ENCODE results near the gene AMDHD2. TPM values are rescaled to one million over a fixed set of nuclear protein-coding genes. Genes with fewer than 3 reads are reported as not detected.
A peak's percentile ranks its signal among the peaks of the same experiment; 100 is the strongest.

Gene AMDHD2
- total and polyA plus RNA-seq, 2 donors = 22.1 to 33.2 TPM

GRCh38 chr16:2480948-2481347, 39.2 kb upstream of the AMDHD2 start:
- H3K4me1 ChIP-seq (ENCODE audit: control insufficient read depth in 2 of 2, insufficient read depth in 2 of 2, low read length in 2 of 2) = peaks cover under 1 to 18% of the 10 kb centered on the region in 2 donors
- WGBS = 94% methylated on average over 12 of the region's 12 CpGs

GRCh38 chr16:2481676-2482075, 38.5 kb upstream of the AMDHD2 start:
- H3K27me3 ChIP-seq (ENCODE audit: control insufficient read depth in 2 of 2, insufficient read depth in 1 of 2, low read length in 1 of 2) = peaks cover under 1% of the 10 kb centered on the region in 2 donors
- 96% methylated on average over 7 of the region's 7 CpGs for WGBS
- DNase-seq (ENCODE audit: low read depth in 6 of 9, low spot score in 9 of 9) = no peak
- no peaks in the 10 kb centered on the region for H3K9me3 ChIP-seq (ENCODE audit: control insufficient read depth in 2 of 2, insufficient read depth in 1 of 2, low read length in 1 of 2)
- peaks cover 0 to 12% of the 10 kb centered on the region in 2 donors for H3K4me1 ChIP-seq (ENCODE audit: control insufficient read depth in 2 of 2, insufficient read depth in 2 of 2, low read length in 2 of 2)
- no peak overlapping the region for H3K4me3 ChIP-seq (ENCODE audit: low read length in 2 of 2)
- no peaks in the 10 kb centered on the region for H3K36me3 ChIP-seq (ENCODE audit: control insufficient read depth in 2 of 2, insufficient read depth in 2 of 2, low read length in 1 of 2)
- no peak overlapping the region for H3K27ac ChIP-seq (ENCODE audit: low read depth in 1 of 2, low read length in 1 of 2)

More at GRCh38 chr16:2480948-2481347, 39.2 kb upstream of the AMDHD2 start:
- H3K27ac ChIP-seq (ENCODE audit: low read depth in 1 of 2, low read length in 1 of 2) = no peak overlapping the region
- no peak overlapping the region for H3K4me3 ChIP-seq (ENCODE audit: low read length in 2 of 2)
- H3K9me3 ChIP-seq (ENCODE audit: control insufficient read depth in 2 of 2, insufficient read depth in 1 of 2, low read length in 1 of 2) = no peaks in the 10 kb centered on the region
- DNase-seq (ENCODE audit: low read depth in 6 of 9, low spot score in 9 of 9) = no peak
- H3K36me3 ChIP-seq (ENCODE audit: control insufficient read depth in 2 of 2, insufficient read depth in 2 of 2, low read length in 1 of 2) = no peaks in the 10 kb centered on the region
- peaks cover 7 to 8% of the 10 kb centered on the region in 2 donors for H3K27me3 ChIP-seq (ENCODE audit: control insufficient read depth in 2 of 2, insufficient read depth in 1 of 2, low read length in 1 of 2)

- Histone ChIP-seq H3K27ac (ENCODE audit: low read depth in 1 of 2, low read length in 1 of 2) (no peak overlapping the region), H3K27me3 (ENCODE audit: control insufficient read depth in 2 of 2, insufficient read depth in 1 of 2, low read length in 1 of 2) (no peaks in the 10 kb centered on the region), H3K4me3 (ENCODE audit: low read length in 2 of 2) (no peak overlapping the region), H3K36me3 (ENCODE audit: control insufficient read depth in 2 of 2, insufficient read depth in 2 of 2, low read length in 1 of 2) (no peaks in the 10 kb centered on the region), H3K9me3 (ENCODE audit: control insufficient read depth in 2 of 2, insufficient read depth in 1 of 2, low read length in 1 of 2) (no peaks in the 10 kb centered on the region), H3K4me1 (ENCODE audit: control insufficient read depth in 2 of 2, insufficient read depth in 2 of 2, low read length in 2 of 2) (peaks cover 0 to 18% of the 10 kb centered on the region in 2 donors)
- 92% methylated on average over 13 of the region's 13 CpGs for WGBS
- no peak for DNase-seq (ENCODE audit: low read depth in 6 of 9, low spot score in 9 of 9)
Observed at GRCh38 chr16:2482249-2482648, 37.9 kb upstream of the AMDHD2 start.

GRCh38 chr16:2482708-2483534, 37.2 kb upstream of the AMDHD2 start:
- Histone ChIP-seq H3K4me1 (ENCODE audit: control insufficient read depth in 2 of 2, insufficient read depth in 2 of 2, low read length in 2 of 2) (peaks cover 4 to 24% of the 10 kb centered on the region in 2 donors), H3K36me3 (ENCODE audit: control insufficient read depth in 2 of 2, insufficient read depth in 2 of 2, low read length in 1 of 2) (no peaks in the 10 kb centered on the region), H3K27me3 (ENCODE audit: control insufficient read depth in 2 of 2, insufficient read depth in 1 of 2, low read length in 1 of 2) (peaks cover 0 to 4% of the 10 kb centered on the region in 2 donors), H3K4me3 (ENCODE audit: low read length in 2 of 2) (no peak overlapping the region), H3K9me3 (ENCODE audit: control insufficient read depth in 2 of 2, insufficient read depth in 1 of 2, low read length in 1 of 2) (no peaks in the 10 kb centered on the region), H3K27ac (ENCODE audit: low read depth in 1 of 2, low read length in 1 of 2) (no peak overlapping the region)
- WGBS = 79% methylated on average over 32 of the region's 32 CpGs
- DNase-seq (ENCODE audit: low read depth in 6 of 9, low spot score in 9 of 9) = no peak

GRCh38 chr16:2483939-2484897, 36.0 kb upstream of the AMDHD2 start:
- Histone ChIP-seq H3K4me1 (ENCODE audit: control insufficient read depth in 2 of 2, insufficient read depth in 2 of 2, low read length in 2 of 2) (peaks cover 6 to 28% of the 10 kb centered on the region in 2 donors), H3K4me3 (ENCODE audit: low read length in 2 of 2) (no peak overlapping the region), H3K9me3 (ENCODE audit: control insufficient read depth in 2 of 2, insufficient read depth in 1 of 2, low read length in 1 of 2) (no peaks in the 10 kb centered on the region), H3K27me3 (ENCODE audit: control insufficient read depth in 2 of 2, insufficient read depth in 1 of 2, low read length in 1 of 2) (peaks cover 0 to 5% of the 10 kb centered on the region in 2 donors), H3K27ac (ENCODE audit: low read depth in 1 of 2, low read length in 1 of 2) (no peak overlapping the region), H3K36me3 (ENCODE audit: control insufficient read depth in 2 of 2, insufficient read depth in 2 of 2, low read length in 1 of 2) (no peaks in the 10 kb centered on the region)
- 95% methylated on average over 16 of the region's 16 CpGs for WGBS
- no peak for DNase-seq (ENCODE audit: low read depth in 6 of 9, low spot score in 9 of 9)

- Histone ChIP-seq H3K4me1 (ENCODE audit: control insufficient read depth in 2 of 2, insufficient read depth in 2 of 2, low read length in 2 of 2) (peaks cover 6 to 28% of the 10 kb centered on the region in 2 donors), H3K27me3 (ENCODE audit: control insufficient read depth in 2 of 2, insufficient read depth in 1 of 2, low read length in 1 of 2) (peaks cover 0 to 5% of the 10 kb centered on the region in 2 donors), H3K27ac (ENCODE audit: low read depth in 1 of 2, low read length in 1 of 2) (no peak overlapping the region), H3K4me3 (ENCODE audit: low read length in 2 of 2) (no peak overlapping the region), H3K36me3 (ENCODE audit: control insufficient read depth in 2 of 2, insufficient read depth in 2 of 2, low read length in 1 of 2) (no peaks in the 10 kb centered on the region), H3K9me3 (ENCODE audit: control insufficient read depth in 2 of 2, insufficient read depth in 1 of 2, low read length in 1 of 2) (no peaks in the 10 kb centered on the region)
- DNase-seq (ENCODE audit: low read depth in 6 of 9, low spot score in 9 of 9) = no peak
- 96% methylated on average over 13 of the region's 13 CpGs for WGBS
Observed at GRCh38 chr16:2484898-2485508, 35.2 kb upstream of the AMDHD2 start.

GRCh38 chr16:2485811-2486507, 34.2 kb upstream of the AMDHD2 start:
- peaks cover 0 to 5% of the 10 kb centered on the region in 2 donors for H3K27me3 ChIP-seq (ENCODE audit: control insufficient read depth in 2 of 2, insufficient read depth in 1 of 2, low read length in 1 of 2)

GRCh38 chr16:2486645-2487516, 33.3 kb upstream of the AMDHD2 start:
- H3K9me3 ChIP-seq (ENCODE audit: control insufficient read depth in 2 of 2, insufficient read depth in 1 of 2, low read length in 1 of 2) = no peaks in the 10 kb centered on the region
- peaks cover 6 to 28% of the 10 kb centered on the region in 2 donors for H3K4me1 ChIP-seq (ENCODE audit: control insufficient read depth in 2 of 2, insufficient read depth in 2 of 2, low read length in 2 of 2)
- no peak overlapping the region for H3K27ac ChIP-seq (ENCODE audit: low read depth in 1 of 2, low read length in 1 of 2)
- 37% methylated on average over 29 of the region's 29 CpGs for WGBS
- peak in 6 of 9 donors; percentile 44 to 84 (median 65) for DNase-seq (ENCODE audit: low read depth in 6 of 9, low spot score in 9 of 9)
- no peaks in the 10 kb centered on the region for H3K36me3 ChIP-seq (ENCODE audit: control insufficient read depth in 2 of 2, insufficient read depth in 2 of 2, low read length in 1 of 2)
- no peak overlapping the region for H3K4me3 ChIP-seq (ENCODE audit: low read length in 2 of 2)
- H3K27me3 ChIP-seq (ENCODE audit: control insufficient read depth in 2 of 2, insufficient read depth in 1 of 2, low read length in 1 of 2) = peaks cover 0 to 5% of the 10 kb centered on the region in 2 donors

More at GRCh38 chr16:2485811-2486507, 34.2 kb upstream of the AMDHD2 start:
- no peak for DNase-seq (ENCODE audit: low read depth in 6 of 9, low spot score in 9 of 9)
- no peaks in the 10 kb centered on the region for H3K9me3 ChIP-seq (ENCODE audit: control insufficient read depth in 2 of 2, insufficient read depth in 1 of 2, low read length in 1 of 2)
- no peak overlapping the region for H3K27ac ChIP-seq (ENCODE audit: low read depth in 1 of 2, low read length in 1 of 2)
- H3K4me1 ChIP-seq (ENCODE audit: control insufficient read depth in 2 of 2, insufficient read depth in 2 of 2, low read length in 2 of 2) = peaks cover 6 to 28% of the 10 kb centered on the region in 2 donors
- H3K4me3 ChIP-seq (ENCODE audit: low read length in 2 of 2) = no peak overlapping the region
- no peaks in the 10 kb centered on the region for H3K36me3 ChIP-seq (ENCODE audit: control insufficient read depth in 2 of 2, insufficient read depth in 2 of 2, low read length in 1 of 2)
- WGBS = 92% methylated on average over 33 of the region's 33 CpGs
